Ishikawa (cell line): ENCODE measurements around the gene LRRTM4.

Experiments
- CEBPB ChIP-seq: IDR thresholded peaks from 2 replicates; pipeline ENCODE4 v1.6.1; 2012
- CREB1 ChIP-seq: IDR thresholded peaks from 2 replicates; pipeline ENCODE4 v1.6.1; 2012; ENCODE audit warnings: low read depth
- EGR1 ChIP-seq: IDR thresholded peaks from 2 replicates; pipeline ENCODE4 v1.6.1; 2012
- EP300 ChIP-seq: IDR thresholded peaks from 2 replicates; pipeline ENCODE4 v1.6.1; 2012; ENCODE audit warnings: borderline replicate concordance
- FOXM1 ChIP-seq: IDR thresholded peaks from 2 replicates; pipeline ENCODE4 v1.6.1; 2012; ENCODE audit warnings: low read depth, borderline replicate concordance
- NFIC ChIP-seq: IDR thresholded peaks from 2 replicates; pipeline ENCODE4 v1.6.1; 2012
- RAD21 ChIP-seq: IDR thresholded peaks from 2 replicates; pipeline ENCODE4 v1.6.1; 2012; ENCODE audit warnings: low read depth
- TAF1 ChIP-seq: IDR thresholded peaks from 2 replicates; pipeline ENCODE4 v1.6.1; 2012; ENCODE audit warnings: low read depth, mild to moderate bottlenecking
- TCF12 ChIP-seq: IDR thresholded peaks from 2 replicates; pipeline ENCODE4 v1.6.1; 2012; ENCODE audit warnings: low read depth
- TEAD4 ChIP-seq: IDR thresholded peaks from 2 replicates; pipeline ENCODE4 v1.6.1; 2012
- YY1 ChIP-seq: IDR thresholded peaks from 2 replicates; pipeline ENCODE4 v1.6.1; 2012; ENCODE audit warnings: low read depth
- ZBTB7A ChIP-seq: IDR thresholded peaks from 2 replicates; pipeline ENCODE4 v1.6.1; 2012; ENCODE audit warnings: low read depth
- TF ChIP-seq, protein P1 (sequence below): IDR thresholded peaks from 2 replicates; pipeline ENCODE4 v1.6.1; 2012
- TF ChIP-seq, protein P2 (sequence below): IDR thresholded peaks from 2 replicates; pipeline ENCODE4 v1.6.1; 2012; ENCODE audit warnings: low read depth, mild to moderate bottlenecking
- TF ChIP-seq, protein P3 (sequence below): IDR thresholded peaks from 2 replicates; pipeline ENCODE4 v1.6.1; 2012

Gene LRRTM4

DNA sequence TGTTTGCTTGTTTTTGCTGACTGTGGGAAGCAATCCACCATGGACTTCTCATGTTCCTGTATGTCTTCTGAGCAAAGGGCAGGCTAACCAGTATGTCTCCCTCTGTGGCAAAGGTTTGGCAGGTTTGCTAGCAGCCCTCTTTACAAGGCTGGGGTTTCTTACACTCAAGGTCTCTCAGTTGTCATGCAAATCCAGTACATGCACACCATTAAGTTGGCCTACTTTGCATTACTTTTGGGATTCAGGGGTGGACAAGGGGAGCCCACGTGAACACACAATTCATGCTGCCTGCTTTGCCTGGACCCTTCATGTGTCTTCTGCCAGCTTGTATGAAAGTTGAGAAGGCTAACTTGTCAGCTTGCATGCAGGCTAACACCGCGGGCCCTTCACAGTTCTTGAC lies 134.9 kb downstream of the LRRTM4 start:
- TF ChIP-seq ZBTB7A (no peak), FOXM1 (no peak), TAF1 (no peak), RAD21 (no peak), CEBPB (no peak), YY1 (no peak), EGR1 (no peak), TEAD4 (no peak), EP300 (no peak), TCF12 (no peak), CREB1 (no peak), NFIC (no peak)
- TF ChIP-seq, protein P1, sequence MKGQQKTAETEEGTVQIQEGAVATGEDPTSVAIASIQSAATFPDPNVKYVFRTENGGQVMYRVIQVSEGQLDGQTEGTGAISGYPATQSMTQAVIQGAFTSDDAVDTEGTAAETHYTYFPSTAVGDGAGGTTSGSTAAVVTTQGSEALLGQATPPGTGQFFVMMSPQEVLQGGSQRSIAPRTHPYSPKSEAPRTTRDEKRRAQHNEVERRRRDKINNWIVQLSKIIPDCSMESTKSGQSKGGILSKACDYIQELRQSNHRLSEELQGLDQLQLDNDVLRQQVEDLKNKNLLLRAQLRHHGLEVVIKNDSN, result no peak
- TF ChIP-seq, protein P2, sequence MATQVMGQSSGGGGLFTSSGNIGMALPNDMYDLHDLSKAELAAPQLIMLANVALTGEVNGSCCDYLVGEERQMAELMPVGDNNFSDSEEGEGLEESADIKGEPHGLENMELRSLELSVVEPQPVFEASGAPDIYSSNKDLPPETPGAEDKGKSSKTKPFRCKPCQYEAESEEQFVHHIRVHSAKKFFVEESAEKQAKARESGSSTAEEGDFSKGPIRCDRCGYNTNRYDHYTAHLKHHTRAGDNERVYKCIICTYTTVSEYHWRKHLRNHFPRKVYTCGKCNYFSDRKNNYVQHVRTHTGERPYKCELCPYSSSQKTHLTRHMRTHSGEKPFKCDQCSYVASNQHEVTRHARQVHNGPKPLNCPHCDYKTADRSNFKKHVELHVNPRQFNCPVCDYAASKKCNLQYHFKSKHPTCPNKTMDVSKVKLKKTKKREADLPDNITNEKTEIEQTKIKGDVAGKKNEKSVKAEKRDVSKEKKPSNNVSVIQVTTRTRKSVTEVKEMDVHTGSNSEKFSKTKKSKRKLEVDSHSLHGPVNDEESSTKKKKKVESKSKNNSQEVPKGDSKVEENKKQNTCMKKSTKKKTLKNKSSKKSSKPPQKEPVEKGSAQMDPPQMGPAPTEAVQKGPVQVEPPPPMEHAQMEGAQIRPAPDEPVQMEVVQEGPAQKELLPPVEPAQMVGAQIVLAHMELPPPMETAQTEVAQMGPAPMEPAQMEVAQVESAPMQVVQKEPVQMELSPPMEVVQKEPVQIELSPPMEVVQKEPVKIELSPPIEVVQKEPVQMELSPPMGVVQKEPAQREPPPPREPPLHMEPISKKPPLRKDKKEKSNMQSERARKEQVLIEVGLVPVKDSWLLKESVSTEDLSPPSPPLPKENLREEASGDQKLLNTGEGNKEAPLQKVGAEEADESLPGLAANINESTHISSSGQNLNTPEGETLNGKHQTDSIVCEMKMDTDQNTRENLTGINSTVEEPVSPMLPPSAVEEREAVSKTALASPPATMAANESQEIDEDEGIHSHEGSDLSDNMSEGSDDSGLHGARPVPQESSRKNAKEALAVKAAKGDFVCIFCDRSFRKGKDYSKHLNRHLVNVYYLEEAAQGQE, result no peak
- TF ChIP-seq, protein P3, sequence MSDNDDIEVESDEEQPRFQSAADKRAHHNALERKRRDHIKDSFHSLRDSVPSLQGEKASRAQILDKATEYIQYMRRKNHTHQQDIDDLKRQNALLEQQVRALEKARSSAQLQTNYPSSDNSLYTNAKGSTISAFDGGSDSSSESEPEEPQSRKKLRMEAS, result no peak

DNA sequence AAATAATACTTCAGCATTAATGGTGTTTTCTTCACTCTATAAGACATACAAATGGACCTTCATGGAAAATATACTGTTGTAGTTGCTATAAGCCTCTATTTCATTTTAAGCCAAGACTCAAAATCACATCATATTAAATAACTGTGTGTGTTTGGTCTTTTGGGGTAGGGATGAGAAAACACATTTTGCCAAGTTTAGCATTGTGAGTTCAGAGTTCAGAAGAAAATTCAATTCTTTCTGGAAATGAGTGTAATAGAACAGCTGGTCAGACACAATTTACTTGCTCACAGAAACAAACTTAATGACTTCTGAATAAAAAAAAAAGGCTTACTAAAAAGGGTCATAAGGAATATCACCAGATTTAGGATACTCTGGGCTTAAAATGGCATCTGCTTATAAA lies 149.5 kb downstream of the LRRTM4 start:
- TF ChIP-seq EP300 (no peak), YY1 (no peak), CEBPB (no peak), FOXM1 (no peak), ZBTB7A (no peak), TAF1 (no peak), CREB1 (no peak)
- TF ChIP-seq, protein P3, result no peak
- TF ChIP-seq, protein P1, result no peak

DNA sequence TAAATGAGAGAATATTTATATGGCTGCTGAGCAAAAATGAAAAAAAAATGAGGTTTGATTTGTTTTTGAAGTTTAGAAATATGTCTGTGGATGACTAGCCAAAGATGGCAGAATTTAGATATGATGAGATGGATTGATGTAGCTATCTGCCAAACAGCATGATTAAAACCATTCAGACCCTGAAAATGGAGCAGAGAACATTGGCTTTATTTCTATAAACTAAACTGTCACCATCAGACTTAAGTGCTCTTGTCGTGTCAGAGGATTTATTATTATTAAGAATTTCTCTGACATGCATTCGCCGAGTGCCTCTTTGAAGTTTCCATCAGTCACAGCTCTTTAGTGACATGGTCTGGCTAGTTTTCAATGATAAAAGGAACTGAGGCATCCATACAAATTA lies 151.7 kb downstream of the LRRTM4 start:
- TF ChIP-seq TEAD4 (no peak), TCF12 (no peak), ZBTB7A (no peak), TAF1 (no peak), EP300 (no peak), RAD21 (no peak), CREB1 (no peak), NFIC (no peak)
- TF ChIP-seq, protein P2, result no peak
- TF ChIP-seq, protein P3, result no peak

DNA sequence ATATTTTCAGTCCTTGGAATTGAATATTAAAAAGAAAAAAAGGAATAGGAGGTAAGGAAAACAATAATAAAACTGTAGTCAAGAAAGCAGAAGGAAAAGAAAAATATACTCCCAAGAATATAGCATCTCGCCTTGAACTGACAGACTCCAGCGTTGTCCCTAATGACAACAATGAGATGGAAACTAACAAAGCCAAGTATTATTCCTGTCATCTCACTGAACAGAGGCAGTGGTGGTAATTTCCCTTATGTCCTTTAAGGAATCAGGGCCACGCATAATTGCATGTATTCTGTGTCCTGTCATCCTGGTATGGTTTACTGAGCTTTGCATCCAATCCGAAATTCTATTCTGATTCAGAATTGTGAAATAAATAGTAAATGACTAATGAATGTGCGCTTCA lies 158.9 kb downstream of the LRRTM4 start:
- TF ChIP-seq, protein P3, result no peak
- TF ChIP-seq, protein P1, result no peak
- TF ChIP-seq, protein P2, result no peak
- no peak for TF ChIP-seq FOXM1
- TF ChIP-seq EP300, result no peak
- TF ChIP-seq CREB1, result no peak
- TF ChIP-seq RAD21, result no peak
- no peak for TF ChIP-seq ZBTB7A
- TF ChIP-seq NFIC, result no peak
- no peak for TF ChIP-seq TAF1
- no peak for TF ChIP-seq EGR1
- no peak for TF ChIP-seq TCF12
